HL-60 (cell line): ENCODE data around the gene FLT4.

ENCODE experiments used
- DNase-seq, 2 experiments: peaks; one replicate each; pipeline ENCODE4 v3.0.0-alpha.2; 2010 to 2020; ENCODE audit warnings: low read depth in 1 of 2, low spot score in 1 of 2
- H3K27ac ChIP-seq: fragments of 250-450 bp; sonication (Bioruptor Pico); replicated peaks from 2 replicates; pipeline ENCODE4 v1.5.1; 2020; ENCODE audit warnings: mild to moderate bottlenecking, moderate library complexity
- H3K27me3 ChIP-seq: fragments of 250-450 bp; sonication (Bioruptor Pico); 2 replicates; pipeline ENCODE4 v1.5.1; 2021; ENCODE audit warnings: mild to moderate bottlenecking, moderate library complexity; ENCODE audit not compliant: insufficient read depth, poor library complexity, severe bottlenecking
- H3K4me3 ChIP-seq: replicated peaks from 2 replicates; pipeline ENCODE4 v1.5.1; 2011; ENCODE audit warnings: mild to moderate bottlenecking, control low read depth, low read length; ENCODE audit not compliant: insufficient read depth
- CTCF ChIP-seq: IDR thresholded peaks from one replicate; pipeline ENCODE4 v1.5.1; 2011; ENCODE audit warnings: low read length, control low read depth, inconsistent platforms; ENCODE audit not compliant: insufficient read depth
- GABPA ChIP-seq: IDR thresholded peaks from 2 replicates; pipeline ENCODE4 v1.6.1; 2012; ENCODE audit warnings: low read depth
- POLR2AphosphoS5 ChIP-seq: IDR thresholded peaks from 2 replicates; pipeline ENCODE4 v1.6.1; 2012; ENCODE audit warnings: low read depth
- REST ChIP-seq: IDR thresholded peaks from 2 replicates; pipeline ENCODE4 v1.6.1; 2012; ENCODE audit warnings: low read depth; ENCODE audit not compliant: insufficient replicate concordance
- SPI1 ChIP-seq: IDR thresholded peaks from 2 replicates; pipeline ENCODE4 v1.6.1; 2012; ENCODE audit warnings: low read depth, mild to moderate bottlenecking, borderline replicate concordance

The FLT4 gene

GRCh38 chr5:180644129-180644824 lies 5.1 kb downstream of the FLT4 start:
- DNase-seq, result no peak
- Histone ChIP-seq H3K27me3 (peaks cover 25% of the 10 kb centered on the region), H3K4me3 (no peak overlapping the region), H3K27ac (no peak overlapping the region)
- TF ChIP-seq REST (no peak), POLR2AphosphoS5 (no peak), GABPA (no peak), CTCF (no peak), SPI1 (no peak)

- no peak overlapping the region for H3K27ac ChIP-seq
- H3K27me3 ChIP-seq, result peaks cover 21% of the 10 kb centered on the region
- H3K4me3 ChIP-seq, result no peak overlapping the region
- DNase-seq, result no peak
- TF ChIP-seq GABPA (no peak), CTCF (no peak), POLR2AphosphoS5 (no peak), REST (no peak), SPI1 (no peak)
These were observed 6.1 kb downstream of the FLT4 start for GRCh38 chr5:180643191-180643851.

- Histone ChIP-seq H3K27me3 (peaks cover 16% of the 10 kb centered on the region), H3K4me3 (no peak overlapping the region), H3K27ac (no peak overlapping the region)
- no peak for DNase-seq
- TF ChIP-seq POLR2AphosphoS5, result no peak
- no peak for TF ChIP-seq GABPA
- TF ChIP-seq REST, result no peak
- TF ChIP-seq SPI1, result no peak
- no peak for TF ChIP-seq CTCF
These were observed 6.6 kb downstream of the FLT4 start for GRCh38 chr5:180642779-180643178.
